Hepatocyte (in vitro differentiated cells): Measurements from ENCODE around the gene CD200. TPM values are rescaled to one million over a fixed set of nuclear protein-coding genes. Genes with fewer than 3 reads are reported as not detected.

Experiments
- DNase-seq: peaks from one replicate; pipeline ENCODE4 v3.0.0-alpha.2; 2016; ENCODE audit warnings: low spot score
- H2AFZ ChIP-seq: fragments of 200-600 bp; sonication (generic); 2 replicates; pipeline ENCODE4 v1.6.0; 2016; ENCODE audit warnings: antibody characterized with exemption, mild to moderate bottlenecking
- H3K27ac ChIP-seq: fragments of 200-600 bp; sonication (generic); 2 replicates; pipeline ENCODE4 v1.5.1; 2016; ENCODE audit warnings: mild to moderate bottlenecking
- H3K27me3 ChIP-seq: fragments of 200-600 bp; sonication (generic); 2 replicates; pipeline ENCODE4 v1.6.1; 2016
- H3K36me3 ChIP-seq: fragments of 200-600 bp; sonication (generic); replicated peaks from 2 replicates; pipeline ENCODE4 v1.5.1; 2016; ENCODE audit warnings: low read depth; ENCODE audit not compliant: insufficient read depth
- H3K4me1 ChIP-seq: fragments of 200-600 bp; sonication (generic); 2 replicates; pipeline ENCODE4 v1.5.1; 2016; ENCODE audit warnings: mild to moderate bottlenecking, moderate library complexity; ENCODE audit not compliant: insufficient read depth
- H3K4me2 ChIP-seq: fragments of 200-600 bp; sonication (generic); 2 replicates; pipeline ENCODE4 v1.6.0; 2016
- H3K4me3 ChIP-seq: fragments of 200-600 bp; sonication (generic); 2 replicates; pipeline ENCODE4 v1.5.1; 2016; ENCODE audit warnings: mild to moderate bottlenecking
- H3K79me2 ChIP-seq: fragments of 200-600 bp; sonication (generic); 2 replicates; pipeline ENCODE4 v1.6.0; 2017; ENCODE audit warnings: mild to moderate bottlenecking
- H3K9me2 ChIP-seq: fragments of 200-600 bp; sonication (generic); replicated peaks from 2 replicates; pipeline ENCODE4 v1.6.0; 2017; ENCODE audit warnings: mild to moderate bottlenecking; ENCODE audit not compliant: insufficient read depth
- H3K9me3 ChIP-seq: fragments of 200-600 bp; sonication (generic); 2 replicates; pipeline ENCODE4 v1.5.1; 2016; ENCODE audit warnings: low read depth, mild to moderate bottlenecking
- H4K20me1 ChIP-seq: fragments of 200-600 bp; sonication (generic); 2 replicates; pipeline ENCODE4 v1.6.0; 2016; ENCODE audit warnings: mild to moderate bottlenecking; ENCODE audit not compliant: insufficient read depth, poor library complexity, severe bottlenecking
- EZH2 ChIP-seq: fragments of 200-600 bp; sonication (generic); IDR thresholded peaks from 2 replicates; pipeline ENCODE4 v1.6.1; 2016; ENCODE audit warnings: antibody characterized with exemption, mild to moderate bottlenecking, borderline replicate concordance
- EZH2phosphoT487 ChIP-seq: fragments of 200-600 bp; sonication (generic); IDR thresholded peaks from one replicate; pipeline ENCODE4 v1.6.1; 2018; ENCODE audit warnings: antibody characterized with exemption, mild to moderate bottlenecking, low read depth, moderate library complexity; ENCODE audit not compliant: unreplicated experiment, severe bottlenecking
- WGBS: methylation state at CpG from one replicate; pipeline ENCODE4 v1.1.6; 2016; ENCODE audit warnings: low lambda C conversion rate; ENCODE audit errors: missing lambda C conversion rate; 5-methylcytosine and 5-hydroxymethylcytosine counted together
- polyA plus RNA-seq: library from polyadenylated mRNA; unstranded; fragments of >200 nt; fragmentation: Nextera tagmentation; extraction: Ambion mirVana; gene quantifications from 2 replicates; pipeline ENCODE4 v1.2.1, GENCODE V29; 2016
- total RNA-seq: library from RNA; depleted of rRNA; stranded (reverse); fragments of >200 nt; gene quantifications from 2 replicates; pipeline ENCODE4 v1.2.3, GENCODE V29; 2014
- TF ChIP-seq, protein P1 (sequence below): fragments of 200-600 bp; sonication (generic); IDR thresholded peaks from 2 replicates; pipeline ENCODE4 v1.5.1; 2016; ENCODE audit warnings: antibody characterized with exemption, mild to moderate bottlenecking; ENCODE audit not compliant: poor library complexity

The CD200 gene
- total and polyA plus RNA-seq, 2 experiments from 2014 or later = 12.6 to 16.8 TPM

DNA sequence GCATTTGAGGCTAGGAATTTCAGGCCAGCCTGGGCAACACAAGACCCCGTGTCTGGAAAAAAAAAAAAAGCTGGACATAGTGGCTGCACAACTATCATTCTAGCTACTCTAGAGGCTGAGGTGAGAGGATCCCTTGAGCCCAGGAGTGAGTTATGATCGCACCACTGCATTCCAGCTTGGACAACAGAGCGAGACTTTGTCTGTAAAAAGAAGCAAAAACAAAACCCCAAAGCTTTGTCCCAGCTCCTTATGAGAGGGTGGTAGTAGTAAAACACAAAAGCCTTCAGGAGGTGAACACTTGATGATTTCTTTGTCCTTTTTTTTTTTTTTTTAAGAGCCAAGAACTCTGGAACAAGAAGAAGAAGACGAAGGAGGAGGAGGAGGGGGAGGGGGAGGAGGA, 1.1 kb upstream of the CD200 start:
- no peaks in the 10 kb centered on the region for H3K9me3 ChIP-seq
- no peaks in the 10 kb centered on the region for H4K20me1 ChIP-seq
- no peak for DNase-seq
- no peak overlapping the region for H3K4me3 ChIP-seq
- H3K9me2 ChIP-seq = no peaks in the 10 kb centered on the region
- H3K27me3 ChIP-seq = no peaks in the 10 kb centered on the region
- no peak overlapping the region for H3K27ac ChIP-seq
- H2AFZ ChIP-seq = no peak overlapping the region
- peaks cover 23% of the 10 kb centered on the region for H3K79me2 ChIP-seq
- peaks cover 5% of the 10 kb centered on the region for H3K4me1 ChIP-seq
- H3K4me2 ChIP-seq = no peak overlapping the region
- TF ChIP-seq, protein P1, sequence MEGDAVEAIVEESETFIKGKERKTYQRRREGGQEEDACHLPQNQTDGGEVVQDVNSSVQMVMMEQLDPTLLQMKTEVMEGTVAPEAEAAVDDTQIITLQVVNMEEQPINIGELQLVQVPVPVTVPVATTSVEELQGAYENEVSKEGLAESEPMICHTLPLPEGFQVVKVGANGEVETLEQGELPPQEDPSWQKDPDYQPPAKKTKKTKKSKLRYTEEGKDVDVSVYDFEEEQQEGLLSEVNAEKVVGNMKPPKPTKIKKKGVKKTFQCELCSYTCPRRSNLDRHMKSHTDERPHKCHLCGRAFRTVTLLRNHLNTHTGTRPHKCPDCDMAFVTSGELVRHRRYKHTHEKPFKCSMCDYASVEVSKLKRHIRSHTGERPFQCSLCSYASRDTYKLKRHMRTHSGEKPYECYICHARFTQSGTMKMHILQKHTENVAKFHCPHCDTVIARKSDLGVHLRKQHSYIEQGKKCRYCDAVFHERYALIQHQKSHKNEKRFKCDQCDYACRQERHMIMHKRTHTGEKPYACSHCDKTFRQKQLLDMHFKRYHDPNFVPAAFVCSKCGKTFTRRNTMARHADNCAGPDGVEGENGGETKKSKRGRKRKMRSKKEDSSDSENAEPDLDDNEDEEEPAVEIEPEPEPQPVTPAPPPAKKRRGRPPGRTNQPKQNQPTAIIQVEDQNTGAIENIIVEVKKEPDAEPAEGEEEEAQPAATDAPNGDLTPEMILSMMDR = no peak
- TF ChIP-seq EZH2phosphoT487 = no peak
- no peak for TF ChIP-seq EZH2
- 95% methylated on average over 3 of the region's 4 CpGs for WGBS
- H3K36me3 ChIP-seq = no peaks in the 10 kb centered on the region

DNA sequence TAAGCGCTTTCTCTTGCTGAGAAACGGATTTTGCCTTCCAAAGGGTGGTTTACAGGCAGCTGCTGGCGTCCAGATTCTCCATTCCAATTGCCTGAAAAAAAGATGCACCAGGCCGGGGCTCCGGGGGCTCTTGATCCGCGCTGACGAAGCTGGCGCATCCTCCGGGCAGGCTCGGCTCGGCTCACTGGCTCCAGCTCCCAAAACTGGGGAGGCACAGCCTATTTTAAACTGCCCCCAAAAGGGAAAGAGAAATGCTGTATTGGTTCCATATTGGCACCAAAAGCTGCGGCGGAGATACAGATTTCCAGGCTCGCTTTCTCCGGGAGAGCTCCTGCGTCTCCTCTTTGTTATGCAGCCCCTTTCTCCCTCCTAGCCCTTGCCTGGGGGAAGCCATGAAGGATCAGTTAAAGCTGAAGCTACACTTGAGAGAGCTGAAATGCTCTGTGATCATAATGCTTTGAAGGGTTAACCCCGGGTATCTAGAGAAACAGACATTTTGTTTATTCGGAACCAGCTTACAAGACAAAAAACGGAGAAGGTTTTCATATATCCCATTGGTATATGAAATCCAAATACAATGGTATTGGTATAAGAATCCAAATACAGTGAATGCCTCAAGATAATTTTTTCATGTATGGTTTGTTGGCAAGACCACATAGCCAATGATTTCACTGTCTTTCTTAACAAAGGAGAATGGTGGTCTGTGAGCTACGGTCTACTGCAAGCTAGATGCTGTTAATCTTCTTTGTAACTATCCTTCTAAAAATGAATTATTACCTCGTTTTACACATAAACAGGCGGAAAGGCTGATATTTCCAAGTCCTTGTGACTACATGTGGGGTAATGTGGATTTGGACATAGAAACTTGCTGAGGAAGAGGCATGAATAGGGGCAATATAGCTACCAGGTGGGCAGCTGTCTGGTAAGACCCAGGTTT, 693 bp downstream of the CD200 start:
- H3K9me2 ChIP-seq = no peaks in the 10 kb centered on the region
- H3K79me2 ChIP-seq = peaks cover 35% of the 10 kb centered on the region
- peaks cover 5% of the 10 kb centered on the region for H3K4me1 ChIP-seq
- no peaks in the 10 kb centered on the region for H4K20me1 ChIP-seq
- peak overlapping the region; percentile 35 for H3K4me3 ChIP-seq
- peak; percentile 36 for DNase-seq
- 5% methylated on average over 23 of the region's 23 CpGs for WGBS
- peak overlapping the region; percentile 93 for H3K27ac ChIP-seq
- peak overlapping the region; percentile 86 for H2AFZ ChIP-seq
- H3K27me3 ChIP-seq = no peaks in the 10 kb centered on the region
- no peak for TF ChIP-seq EZH2phosphoT487
- TF ChIP-seq, protein P1 = no peak
- no peak for TF ChIP-seq EZH2
- no peaks in the 10 kb centered on the region for H3K36me3 ChIP-seq
- H3K4me2 ChIP-seq = peak overlapping the region; percentile 71
- H3K9me3 ChIP-seq = no peaks in the 10 kb centered on the region

DNA sequence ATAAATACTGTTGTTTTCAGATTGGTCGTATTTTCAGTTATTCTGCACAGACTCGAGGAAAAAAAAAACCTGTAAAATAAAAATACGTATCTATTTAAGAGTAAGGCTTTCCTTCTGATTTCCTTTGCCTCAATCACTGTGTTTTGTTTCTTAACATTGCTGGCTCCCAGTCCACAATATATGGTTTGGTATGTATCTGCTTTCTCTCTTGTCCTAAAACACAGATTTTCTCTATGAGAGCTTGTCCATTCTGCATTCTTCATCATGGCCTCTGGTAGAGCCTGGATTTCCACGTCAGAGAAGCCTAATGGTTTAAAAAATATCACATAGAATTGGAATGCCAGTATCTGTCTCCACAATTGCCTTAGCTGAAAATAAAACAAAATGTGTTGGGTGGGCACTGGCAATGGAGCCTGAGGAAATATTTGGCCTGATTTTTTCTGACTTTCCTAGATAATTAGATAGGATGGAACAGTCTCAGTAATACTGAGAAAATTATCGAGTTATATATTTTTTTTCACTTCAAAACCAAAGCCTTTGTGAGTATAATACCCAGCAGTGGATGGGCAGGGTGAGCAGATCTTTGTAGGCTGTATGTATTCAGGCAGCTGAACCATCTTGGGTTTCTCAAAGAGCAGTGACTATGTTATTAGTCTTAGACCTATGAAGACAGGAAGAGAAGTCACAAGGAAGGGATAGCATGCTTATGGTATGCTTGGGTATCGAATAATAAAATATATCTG, 1.9 kb downstream of the CD200 start:
- Histone ChIP-seq H4K20me1 (no peaks in the 10 kb centered on the region), H3K9me2 (no peaks in the 10 kb centered on the region), H3K27me3 (no peaks in the 10 kb centered on the region), H3K36me3 (no peaks in the 10 kb centered on the region), H3K27ac (peak overlapping the region; percentile 93), H2AFZ (no peak overlapping the region), H3K79me2 (peaks cover 45% of the 10 kb centered on the region), H3K4me2 (peak overlapping the region; percentile 71), H3K4me3 (peak overlapping the region; percentile 35), H3K4me1 (peaks cover 5% of the 10 kb centered on the region), H3K9me3 (no peaks in the 10 kb centered on the region)
- WGBS = 56% methylated on average over 6 of the region's 6 CpGs
- no peak for DNase-seq
- no peak for TF ChIP-seq EZH2
- TF ChIP-seq, protein P1 = no peak
- no peak for TF ChIP-seq EZH2phosphoT487
